Measurements from ENCODE around the gene CPAMD8. TPM values are rescaled to one million over a fixed set of nuclear protein-coding genes. Genes with fewer than 3 reads are reported as not detected.
A peak's percentile ranks its signal among the peaks of the same experiment; 100 is the strongest.

Gene CPAMD8
- polyA plus RNA-seq, 1 experiment = 0.38 TPM

DNA sequence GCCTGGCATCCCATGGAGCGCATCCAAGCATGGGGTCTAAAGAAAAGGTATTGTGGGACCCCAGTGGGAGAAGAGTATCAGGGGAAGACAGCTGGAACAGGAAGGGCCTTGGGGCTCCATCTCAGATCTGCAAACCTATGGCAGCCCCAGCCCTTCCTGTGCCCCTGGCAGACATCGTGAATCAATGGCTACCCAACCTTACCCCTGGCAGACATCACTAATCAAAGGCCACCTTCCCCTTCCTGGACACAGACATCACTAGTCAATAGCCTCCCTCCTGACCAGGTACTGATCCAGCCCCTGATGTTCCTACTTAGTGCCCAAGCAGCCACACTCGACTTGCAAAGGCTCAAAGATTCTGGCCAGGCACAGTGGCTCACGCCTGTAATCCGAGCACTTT, 122.0 kb downstream of the CPAMD8 start:
- H3K27me3 ChIP-seq (ENCODE audit: control insufficient read depth, insufficient read depth, low read length) = no peaks in the 10 kb centered on the region
- ChIA-PET POLR2A (no interaction called here), CTCF (no interaction called here)
- no peak for DNase-seq (ENCODE audit: low read depth, low spot score)
- no peak overlapping the region for H3K27ac ChIP-seq (ENCODE audit: low read depth, low read length)
- TF ChIP-seq, protein P1, sequence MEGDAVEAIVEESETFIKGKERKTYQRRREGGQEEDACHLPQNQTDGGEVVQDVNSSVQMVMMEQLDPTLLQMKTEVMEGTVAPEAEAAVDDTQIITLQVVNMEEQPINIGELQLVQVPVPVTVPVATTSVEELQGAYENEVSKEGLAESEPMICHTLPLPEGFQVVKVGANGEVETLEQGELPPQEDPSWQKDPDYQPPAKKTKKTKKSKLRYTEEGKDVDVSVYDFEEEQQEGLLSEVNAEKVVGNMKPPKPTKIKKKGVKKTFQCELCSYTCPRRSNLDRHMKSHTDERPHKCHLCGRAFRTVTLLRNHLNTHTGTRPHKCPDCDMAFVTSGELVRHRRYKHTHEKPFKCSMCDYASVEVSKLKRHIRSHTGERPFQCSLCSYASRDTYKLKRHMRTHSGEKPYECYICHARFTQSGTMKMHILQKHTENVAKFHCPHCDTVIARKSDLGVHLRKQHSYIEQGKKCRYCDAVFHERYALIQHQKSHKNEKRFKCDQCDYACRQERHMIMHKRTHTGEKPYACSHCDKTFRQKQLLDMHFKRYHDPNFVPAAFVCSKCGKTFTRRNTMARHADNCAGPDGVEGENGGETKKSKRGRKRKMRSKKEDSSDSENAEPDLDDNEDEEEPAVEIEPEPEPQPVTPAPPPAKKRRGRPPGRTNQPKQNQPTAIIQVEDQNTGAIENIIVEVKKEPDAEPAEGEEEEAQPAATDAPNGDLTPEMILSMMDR (IDR thresholded peaks at IDR 0.05; ENCODE audit: low read depth, low read length) = no peak
- H3K9me3 ChIP-seq (ENCODE audit: control insufficient read depth, insufficient read depth, low read length) = no peaks in the 10 kb centered on the region; the same call in 1 of the 2 replicates
- H3K4me3 ChIP-seq (ENCODE audit: low read depth, low read length) = no peak overlapping the region

DNA sequence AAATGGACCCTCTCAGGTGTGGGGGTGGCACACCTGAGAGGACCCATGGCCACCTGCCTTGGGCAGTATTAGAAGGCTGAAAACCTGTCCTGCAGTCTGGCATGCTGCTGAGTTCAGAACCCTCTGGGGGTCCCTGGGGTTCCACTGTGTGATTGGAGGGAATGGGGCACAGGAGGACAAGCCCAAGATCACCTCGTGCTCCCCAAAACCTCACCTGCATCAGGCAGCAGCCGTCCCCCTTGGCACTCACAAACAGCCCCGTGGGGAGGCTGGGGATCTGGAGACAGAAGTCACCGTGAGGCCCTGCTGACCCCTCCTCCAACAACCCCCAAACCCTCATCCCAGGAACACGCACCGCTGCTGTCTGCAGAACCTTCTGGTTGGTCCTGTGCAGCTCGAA, 123.3 kb downstream of the CPAMD8 start:
- no peak for DNase-seq (ENCODE audit: low read depth, low spot score)
- H3K27ac ChIP-seq (ENCODE audit: low read depth, low read length) = no peak overlapping the region
- no peaks in the 10 kb centered on the region for H3K9me3 ChIP-seq (ENCODE audit: control insufficient read depth, insufficient read depth, low read length)
- no peaks in the 10 kb centered on the region for H3K27me3 ChIP-seq (ENCODE audit: control insufficient read depth, insufficient read depth, low read length)
- H3K4me3 ChIP-seq (ENCODE audit: low read depth, low read length) = no peak overlapping the region
- TF ChIP-seq, protein P1 (IDR thresholded peaks at IDR 0.05; ENCODE audit: low read depth, low read length) = no peak
- ChIA-PET POLR2A (no interaction called here), CTCF (no interaction called here)

DNA sequence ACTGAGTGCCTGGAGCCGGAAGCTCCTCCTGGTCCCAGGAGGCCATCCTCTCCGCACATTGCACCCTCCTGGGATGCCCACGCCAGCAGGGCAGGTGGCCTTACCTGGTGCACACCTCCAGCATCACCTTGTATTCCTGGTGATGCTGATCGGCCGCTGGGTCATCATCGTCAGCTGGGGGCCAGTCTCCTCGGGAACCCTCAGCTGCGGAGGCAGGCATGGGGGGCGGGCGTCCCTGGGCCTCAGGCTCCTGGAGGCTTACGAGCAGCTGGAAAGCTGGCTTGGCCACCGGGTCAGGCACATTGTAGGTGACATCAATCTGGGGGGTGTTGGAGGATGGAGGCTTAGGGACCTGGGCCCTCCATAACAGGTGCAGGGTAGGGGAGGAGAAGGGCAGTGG, 124.1 kb downstream of the CPAMD8 start:
- Histone ChIP-seq H3K27me3 (ENCODE audit: control insufficient read depth, insufficient read depth, low read length) (no peaks in the 10 kb centered on the region), H3K4me3 (ENCODE audit: low read depth, low read length) (no peak overlapping the region), H3K27ac (ENCODE audit: low read depth, low read length) (no peak overlapping the region), H3K9me3 (ENCODE audit: control insufficient read depth, insufficient read depth, low read length) (peaks cover 5% of the 10 kb centered on the region; the same call in 1 of the 2 replicates)
- no peak for DNase-seq (ENCODE audit: low read depth, low spot score)
- TF ChIP-seq, protein P1 (IDR thresholded peaks at IDR 0.05; ENCODE audit: low read depth, low read length) = no peak
- ChIA-PET POLR2A (no interaction called here), CTCF (no interaction called here)

DNA sequence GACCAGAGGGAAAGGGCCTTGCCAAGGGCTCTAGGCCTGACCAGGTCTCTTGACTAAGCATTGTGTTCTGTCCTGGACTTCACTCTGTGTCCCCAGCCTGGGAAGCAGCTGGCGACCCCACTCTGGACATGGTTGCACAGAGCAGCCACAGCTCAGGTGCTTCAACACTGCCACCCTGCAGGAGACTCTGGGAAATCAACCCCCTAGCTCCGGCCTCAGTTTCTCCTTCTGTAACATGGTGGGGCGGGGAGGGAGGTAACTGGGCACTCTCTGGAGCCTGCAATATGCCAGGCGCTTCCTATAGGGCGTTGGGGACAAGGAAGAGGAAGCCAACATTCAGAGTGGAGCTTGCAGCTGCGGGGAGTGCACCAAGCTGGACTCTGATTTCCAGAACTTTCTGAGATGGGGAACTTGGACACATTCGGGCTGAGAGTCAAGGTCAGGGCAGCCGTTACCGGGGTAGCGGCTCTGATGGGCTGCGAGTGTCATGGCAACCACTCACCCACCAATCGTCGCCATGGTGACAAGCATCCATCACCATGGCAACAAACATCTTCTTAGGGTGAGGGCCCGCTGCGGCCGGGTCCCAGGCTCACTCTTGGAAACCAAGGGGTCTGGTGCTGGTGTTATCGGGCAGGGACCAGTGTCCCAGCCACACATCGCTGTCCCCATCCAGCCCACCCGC, 125.0 kb downstream of the CPAMD8 start:
- Histone ChIP-seq H3K4me3 (ENCODE audit: low read depth, low read length) (no peak overlapping the region), H3K27me3 (ENCODE audit: control insufficient read depth, insufficient read depth, low read length) (no peaks in the 10 kb centered on the region), H3K27ac (ENCODE audit: low read depth, low read length) (no peak overlapping the region), H3K9me3 (ENCODE audit: control insufficient read depth, insufficient read depth, low read length) (peaks cover 5% of the 10 kb centered on the region; the same call in 1 of the 2 replicates)
- no peak for DNase-seq (ENCODE audit: low read depth, low spot score)
- ChIA-PET POLR2A (no interaction called here), CTCF (no interaction called here)
- TF ChIP-seq, protein P1 (IDR thresholded peaks at IDR 0.05; ENCODE audit: low read depth, low read length) = no peak

DNA sequence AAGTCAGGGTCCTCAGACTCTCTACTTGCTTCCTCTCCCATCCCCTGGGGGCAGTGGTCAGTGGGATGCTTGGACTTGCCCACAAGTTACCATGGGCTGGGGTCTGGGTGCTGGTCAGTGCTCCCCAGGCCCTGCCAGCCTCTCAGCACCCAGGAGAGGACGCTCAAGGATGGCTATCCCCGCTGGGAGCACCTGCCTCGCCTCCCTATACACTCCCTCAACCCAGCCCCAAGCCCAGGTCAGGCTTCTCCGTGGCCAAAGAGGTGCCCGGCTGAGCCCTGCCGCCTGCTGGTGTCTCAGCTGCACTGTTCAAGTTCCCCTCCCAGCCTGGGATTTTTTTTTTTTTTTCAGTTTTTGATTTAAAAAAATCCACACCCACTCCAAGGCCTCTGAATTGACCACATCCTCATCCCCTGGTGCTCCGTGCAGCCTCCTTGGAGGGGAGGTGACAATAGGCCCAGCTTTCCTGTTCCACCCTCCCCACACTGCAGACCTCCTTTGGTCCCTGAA, 127.0 kb downstream of the CPAMD8 start:
- no peak overlapping the region for H3K4me3 ChIP-seq (ENCODE audit: low read depth, low read length)
- DNase-seq (ENCODE audit: low read depth, low spot score) = no peak

More for the DNA sequence above, 127.0 kb downstream of the CPAMD8 start:
- peaks cover 5% of the 10 kb centered on the region; the same call in 1 of the 2 replicates for H3K9me3 ChIP-seq (ENCODE audit: control insufficient read depth, insufficient read depth, low read length)
- TF ChIP-seq, protein P1 (IDR thresholded peaks at IDR 0.05; ENCODE audit: low read depth, low read length) = peak; percentile 57
- ChIA-PET POLR2A (no interaction called here), CTCF (no interaction called here)
- H3K27ac ChIP-seq (ENCODE audit: low read depth, low read length) = no peak overlapping the region
- H3K27me3 ChIP-seq (ENCODE audit: control insufficient read depth, insufficient read depth, low read length) = peaks cover 8% of the 10 kb centered on the region

All from AG04450 (cell line).